CMK (cell line): ENCODE measurements around the gene TMOD1.
"Not testable (repeated sequence)": the region's sequence is repeated elsewhere in the genome, so short reads cannot be mapped to it uniquely, and the experiment has no call there.

ENCODE experiments used
- DNase-seq: peaks from one replicate; pipeline ENCODE4 v3.0.0-alpha.2; 2010; ENCODE audit warnings: low read depth

TMOD1 gene

GRCh38 chr9:97599314-97599846, 97.9 kb downstream of the TMOD1 start:
- DNase-seq: no peak

DNA sequence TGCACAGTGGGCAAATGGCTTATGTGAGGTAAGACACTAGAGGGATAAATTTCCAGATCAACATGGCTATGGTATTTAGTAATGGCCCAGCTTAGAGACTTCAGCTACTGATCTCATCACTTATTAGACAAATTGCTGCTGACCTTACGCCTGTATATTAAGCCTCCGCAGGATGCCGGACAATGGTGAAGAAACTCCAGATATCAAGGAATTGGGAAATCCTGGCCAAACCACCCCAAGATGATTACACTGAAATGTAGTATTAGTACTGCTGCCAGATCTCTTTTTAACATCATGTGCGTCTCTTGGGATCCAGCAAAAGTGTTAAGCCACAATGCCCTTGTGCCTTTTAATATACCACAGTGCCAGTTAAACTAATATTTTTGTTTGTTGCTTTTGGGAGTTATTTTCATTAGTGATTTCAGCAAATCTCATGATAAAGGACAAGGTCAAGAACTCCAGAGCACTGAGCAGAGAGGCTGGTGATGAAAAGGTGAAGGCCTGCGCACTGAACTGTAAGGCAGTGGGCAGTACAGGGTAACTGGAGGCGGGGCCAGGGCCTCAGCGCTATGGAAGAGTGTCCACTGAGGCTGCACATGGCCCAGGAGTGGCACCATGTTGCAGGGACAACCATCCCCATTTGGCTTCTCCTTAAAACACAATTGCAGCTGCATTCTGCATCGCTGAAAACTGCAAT, 99.2 kb downstream of the TMOD1 start:
- DNase-seq: no peak

- DNase-seq: no peak
Observed at GRCh38 chr9:97601228-97601898, 99.9 kb downstream of the TMOD1 start.

DNA sequence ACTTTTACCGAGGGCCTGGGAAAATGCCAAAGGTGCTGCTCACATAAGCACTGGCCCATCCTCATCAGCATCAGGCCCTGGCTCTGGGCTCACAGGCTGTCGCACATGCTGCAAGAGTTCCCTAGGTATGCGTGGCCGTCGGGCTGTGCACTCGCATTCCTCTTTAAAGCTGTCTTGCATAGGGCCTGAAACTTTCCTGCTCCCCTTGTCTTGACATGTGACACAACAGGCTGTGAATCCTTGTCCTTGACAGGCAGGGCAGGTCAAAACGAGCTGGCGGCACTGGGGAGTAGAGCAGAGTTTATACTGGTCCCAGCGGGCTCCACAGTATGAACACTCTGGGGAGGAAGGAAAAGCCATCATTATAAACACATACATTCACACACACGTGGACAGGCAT, 101.0 kb downstream of the TMOD1 start:
- no peak for DNase-seq

- DNase-seq: no peak
Observed at GRCh38 chr9:97604901-97605645, 103.6 kb downstream of the TMOD1 start.

GRCh38 chr9:97615439-97616072, 114.1 kb downstream of the TMOD1 start:
- no peak for DNase-seq

- no peak for DNase-seq
Observed at GRCh38 chr9:97617939-97618416, 116.5 kb downstream of the TMOD1 start.

- not testable (repeated sequence) for DNase-seq
Observed at GRCh38 chr9:97620063-97620462, 118.6 kb downstream of the TMOD1 start.

GRCh38 chr9:97622483-97622882, 121.0 kb downstream of the TMOD1 start:
- DNase-seq: not testable (repeated sequence)

DNA sequence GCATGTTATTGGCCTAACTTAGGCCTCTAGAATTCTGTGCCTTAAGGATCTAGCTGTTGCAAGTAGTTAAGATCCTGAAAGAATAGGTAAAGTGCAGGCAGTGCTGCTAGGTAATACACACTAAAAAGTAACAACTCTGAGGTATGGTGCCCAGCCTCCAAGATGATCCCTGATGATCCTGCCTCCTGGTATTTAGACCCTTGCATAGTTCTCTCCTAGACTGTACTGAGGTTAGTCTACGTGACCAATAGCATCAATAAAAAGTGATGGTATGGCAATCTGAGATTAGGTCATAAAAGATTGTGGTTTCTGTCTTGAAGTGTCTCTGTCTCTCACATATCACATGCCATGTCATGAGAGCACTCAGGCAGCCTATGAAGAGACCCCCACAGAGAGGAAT, 122.5 kb downstream of the TMOD1 start:
- no peak for DNase-seq

DNA sequence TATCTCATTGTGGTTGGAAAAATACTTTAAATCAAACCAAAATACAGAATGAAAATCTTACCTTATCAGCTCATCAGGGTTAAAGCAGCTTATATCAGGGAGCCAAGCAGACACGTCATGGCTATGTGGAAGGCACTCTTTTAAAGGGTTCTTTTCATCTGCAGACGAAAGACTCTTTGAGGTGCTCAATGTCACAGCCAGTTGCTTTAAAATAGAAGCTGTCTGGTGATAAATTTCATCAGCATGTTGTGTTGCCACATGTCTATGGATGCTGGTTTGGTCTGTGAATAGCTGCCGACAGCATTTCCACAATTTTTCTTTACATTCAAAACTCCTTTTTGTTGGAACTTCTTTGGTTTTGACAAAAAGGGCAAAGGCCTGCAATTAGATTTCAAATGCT, 124.2 kb downstream of the TMOD1 start:
- no peak for DNase-seq

- DNase-seq: no peak
Observed at GRCh38 chr9:97627624-97628023, 126.2 kb downstream of the TMOD1 start.

GRCh38 chr9:97628668-97629067, 127.2 kb downstream of the TMOD1 start:
- no peak for DNase-seq

DNA sequence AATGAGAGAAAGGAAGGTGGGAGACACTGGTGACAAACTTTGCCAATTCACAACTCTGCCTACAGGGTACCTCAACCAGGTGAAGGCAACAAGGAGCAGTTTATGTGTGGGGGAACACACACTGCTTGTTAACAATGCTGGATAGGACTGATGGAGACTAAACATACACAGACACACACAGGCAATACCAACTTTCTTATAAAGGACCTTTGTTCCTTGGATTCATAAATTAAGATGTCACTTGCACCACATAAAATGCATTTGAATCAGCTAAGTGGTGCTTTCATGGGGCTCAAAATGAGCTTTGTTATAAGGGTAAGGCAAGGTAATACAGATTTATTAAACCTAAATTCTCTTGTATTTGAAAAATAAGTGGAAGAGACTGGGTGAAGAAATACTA, 127.7 kb downstream of the TMOD1 start:
- DNase-seq: no peak

DNA sequence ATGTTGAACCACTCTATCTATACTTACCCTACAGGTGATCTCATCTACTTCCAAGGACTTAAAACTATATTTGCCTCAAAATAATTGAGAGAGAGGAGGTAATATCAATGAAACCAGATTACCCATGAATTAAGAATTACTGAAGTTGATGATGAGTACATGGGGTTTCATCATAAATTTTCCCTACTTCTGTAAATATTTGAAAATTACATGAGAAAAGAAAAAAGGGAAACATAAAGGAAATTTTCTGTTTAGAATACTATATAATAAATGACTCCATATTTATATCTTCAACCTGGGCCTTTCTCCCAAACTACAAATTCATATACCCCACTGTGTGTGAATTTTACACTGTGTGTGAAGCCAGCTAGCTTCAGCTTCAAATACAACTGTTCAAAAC, 129.1 kb downstream of the TMOD1 start:
- DNase-seq: no peak

DNA sequence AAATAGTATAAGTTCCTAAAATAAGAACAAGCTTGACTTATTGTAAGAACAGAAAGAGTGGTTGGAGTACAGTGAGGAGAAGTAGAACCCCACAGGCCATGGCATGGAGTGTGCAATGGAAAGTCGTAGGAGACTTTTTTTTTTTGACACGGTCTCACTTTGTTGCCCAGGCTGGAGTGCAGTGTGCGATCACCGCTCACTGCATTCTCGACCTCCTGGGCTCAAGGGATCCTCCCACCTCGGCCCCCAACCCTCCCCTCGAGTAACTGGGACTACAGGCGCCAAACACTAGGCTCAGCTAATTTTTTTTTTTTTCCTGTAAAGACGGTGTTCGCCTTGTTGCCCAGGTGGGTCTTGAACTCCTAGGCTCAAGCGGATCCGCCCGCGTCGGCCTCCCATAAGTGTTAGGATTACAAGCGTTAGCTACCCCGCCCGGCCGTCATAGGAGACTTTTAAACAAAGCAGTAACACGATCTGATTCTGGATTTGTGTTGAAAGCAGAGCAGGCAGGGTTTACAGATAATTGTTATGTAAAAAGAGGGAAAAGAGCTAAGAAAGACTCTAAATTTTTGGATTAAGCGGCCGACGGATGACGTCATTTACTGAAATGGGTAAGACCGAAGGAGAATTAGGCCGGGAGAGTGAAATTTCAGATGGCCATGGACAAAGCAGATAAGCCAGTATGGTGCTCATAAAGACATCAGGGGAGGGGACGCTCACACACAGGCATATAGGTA, 130.9 kb downstream of the TMOD1 start:
- no peak for DNase-seq

DNA sequence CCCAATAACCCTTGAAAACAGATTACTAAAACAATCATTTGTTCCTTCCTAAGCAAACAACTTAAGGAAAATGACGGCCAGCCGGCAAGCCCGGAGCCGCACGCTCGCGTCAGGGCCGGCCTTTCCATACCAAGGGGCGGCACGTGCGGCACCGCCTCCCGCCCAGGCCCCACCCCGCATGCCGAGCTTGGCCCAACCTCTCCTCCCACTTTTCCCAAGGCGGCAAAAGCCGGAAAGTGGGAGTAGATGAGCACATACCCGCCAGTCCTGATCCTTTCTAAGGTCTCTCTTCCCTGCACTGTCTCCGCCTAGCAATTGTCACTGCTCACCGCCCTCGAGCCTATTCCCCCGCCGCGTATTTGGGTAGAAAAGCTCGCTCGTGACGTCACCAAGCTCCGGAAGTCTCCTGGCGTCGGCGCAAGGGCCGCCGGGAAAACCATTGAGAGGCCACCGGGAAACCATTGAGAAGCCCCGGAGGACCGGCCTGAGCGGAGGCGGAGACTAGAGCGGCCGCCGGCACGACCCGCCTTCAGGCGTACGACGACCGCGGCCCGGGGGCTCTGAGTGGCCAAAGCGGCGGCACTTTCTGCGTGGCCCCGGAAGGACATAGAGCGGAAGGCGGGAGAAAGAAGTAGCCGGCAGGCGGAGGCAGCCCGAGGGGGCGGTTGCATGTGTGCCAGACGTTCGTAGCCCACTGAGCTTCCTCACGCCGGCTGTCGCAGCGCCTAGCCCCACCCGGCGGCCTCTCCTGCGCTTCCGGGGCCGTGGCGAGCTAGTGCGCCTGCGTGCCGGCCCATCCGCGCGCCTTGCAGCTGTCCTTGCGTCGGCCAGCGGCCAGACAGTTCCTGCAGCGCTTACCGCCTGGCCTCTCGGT, 131.8 kb downstream of the TMOD1 start, which contains the start of the genes NCBP1 and TSTD2:
Gene NCBP1 (plus strand): TSS at position 837 of the 874 bp plus-strand sequence. CDS start 61 bp downstream, outside the sequence.
Gene TSTD2 (minus strand): TSS at position 384 of the 874 bp plus-strand sequence. CDS start 5,806 bp downstream, outside the sequence.
- DNase-seq: peak; percentile 93

- no peak for DNase-seq
Observed at GRCh38 chr9:97633859-97634490, 132.5 kb downstream of the TMOD1 start.

DNA sequence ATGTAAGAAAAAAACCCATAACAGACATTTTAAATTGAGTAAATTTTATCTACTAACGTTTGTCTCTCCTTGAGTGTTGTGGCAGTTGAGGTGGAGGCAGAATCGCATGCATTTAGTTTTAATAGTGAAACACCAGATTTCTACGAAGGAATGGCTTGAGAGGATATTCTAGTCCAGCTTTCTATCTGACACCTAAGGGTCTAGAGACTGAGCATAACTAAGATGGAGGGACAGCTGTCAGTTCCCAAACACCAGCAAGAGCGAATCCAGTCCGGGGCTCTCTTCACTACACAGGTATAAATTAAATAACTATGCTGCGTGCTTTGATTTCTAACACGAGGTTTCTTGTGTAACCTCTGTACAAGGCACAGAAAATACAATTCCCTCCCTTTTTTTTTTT, 133.6 kb downstream of the TMOD1 start:
- DNase-seq: no peak

- no peak for DNase-seq
Observed at GRCh38 chr9:97636903-97637302, 135.4 kb downstream of the TMOD1 start.
